ENCODE measurements around the gene TOX3. TPM values are rescaled to one million over a fixed set of nuclear protein-coding genes. Genes with fewer than 3 reads are reported as not detected.

TOX3 gene
- not detected in 2 replicates for total RNA-seq

DNA sequence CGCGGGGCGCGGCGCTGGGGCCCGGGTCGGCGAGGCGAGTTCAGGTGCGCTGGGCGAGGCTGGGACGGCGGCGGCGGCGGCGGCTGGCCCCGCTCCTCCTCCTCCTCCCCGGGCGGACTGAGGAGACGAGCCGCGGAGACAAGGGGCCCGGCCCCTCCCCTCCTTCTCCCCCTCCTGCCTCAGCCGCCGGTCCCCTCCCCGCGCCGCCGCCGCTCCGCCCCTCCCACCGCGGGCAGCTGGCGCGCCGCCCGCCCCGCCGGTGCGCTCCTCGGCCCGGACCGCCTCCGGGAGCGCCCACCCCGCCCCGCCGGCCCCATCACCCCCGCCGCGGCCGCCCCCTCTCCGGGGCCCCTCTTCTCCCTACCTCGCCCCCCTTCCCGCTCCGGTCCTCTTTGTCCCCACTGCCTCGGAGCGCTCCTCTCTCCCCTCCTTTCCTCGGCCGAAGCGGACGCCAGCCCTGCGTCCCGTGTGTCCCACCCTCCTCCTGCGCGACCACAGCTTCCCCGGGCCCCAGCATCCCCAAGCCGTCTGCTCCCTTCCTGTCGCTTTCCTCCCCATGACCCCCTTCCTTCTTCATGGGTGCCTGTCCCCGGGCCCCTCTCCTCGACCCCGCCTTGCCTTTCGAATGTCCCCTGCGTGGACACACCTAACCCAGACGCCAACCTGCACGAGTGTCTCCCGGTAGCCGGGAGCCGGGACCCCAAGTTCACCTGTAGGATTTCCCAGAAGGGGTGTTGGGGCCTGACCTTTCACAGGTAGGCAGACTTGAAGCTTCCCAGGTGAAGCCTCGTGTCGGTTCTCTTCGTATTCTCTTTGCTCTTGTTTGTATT, at the start of gene TOX3:
Gene TOX3 (minus strand): TSS at position 140 of the 830 bp plus-strand sequence. CDS start 420 bp downstream, outside the sequence.
- intact Hi-C loops (cut with micrococcal nuclease): no loop called here

DNA sequence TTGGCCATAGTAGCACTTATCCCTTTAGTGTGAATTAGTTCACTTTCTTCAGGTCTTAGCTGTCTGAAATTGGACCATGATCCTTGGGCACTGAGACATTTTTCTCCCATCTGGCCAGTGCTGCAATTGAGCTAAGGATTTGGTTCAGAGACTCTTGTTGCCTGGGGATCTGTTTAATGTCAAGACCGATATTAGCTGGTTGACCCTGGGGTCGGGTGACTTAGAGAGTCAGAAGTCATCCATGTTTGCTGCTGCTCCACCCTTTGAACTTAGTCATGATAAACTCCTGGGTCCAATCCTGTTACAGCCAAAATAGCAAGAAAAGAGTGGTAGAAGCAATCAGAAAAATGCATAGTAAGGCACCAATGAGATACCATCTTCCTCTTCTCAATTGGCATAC, 45.8 kb upstream of the TOX3 start:
- intact Hi-C loops (cut with micrococcal nuclease): no loop called here

DNA sequence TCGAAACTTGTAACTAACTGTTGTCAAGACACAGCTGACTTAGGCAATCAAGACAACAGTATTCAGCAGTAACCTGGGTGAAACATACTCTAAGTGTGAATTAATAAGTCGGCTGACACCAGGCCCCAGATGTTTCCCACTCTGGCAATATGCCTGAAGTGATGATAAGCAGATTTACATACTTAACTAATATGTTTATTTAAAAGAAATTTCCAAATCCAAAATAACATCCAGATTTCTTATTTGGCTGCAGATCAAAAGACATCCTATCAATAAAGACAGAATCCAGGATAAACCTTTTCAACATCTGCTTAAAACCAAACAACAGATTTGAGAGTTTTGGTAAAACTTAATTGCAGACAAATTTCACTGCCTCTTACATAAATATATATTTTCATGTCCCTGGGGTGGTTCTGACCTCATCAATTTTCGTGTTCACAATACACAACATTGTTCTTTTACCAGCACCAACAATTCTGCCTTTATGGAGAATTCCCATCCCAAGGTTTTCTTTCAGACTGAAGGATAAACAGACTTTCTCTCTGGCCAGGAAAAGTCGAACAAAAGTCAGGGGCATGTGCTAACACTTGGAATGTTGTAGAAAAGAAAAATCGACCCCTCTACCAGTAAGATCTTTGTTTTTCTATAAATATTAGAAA, 45.1 kb upstream of the TOX3 start:
- intact Hi-C loops (cut with micrococcal nuclease): no loop called here

DNA sequence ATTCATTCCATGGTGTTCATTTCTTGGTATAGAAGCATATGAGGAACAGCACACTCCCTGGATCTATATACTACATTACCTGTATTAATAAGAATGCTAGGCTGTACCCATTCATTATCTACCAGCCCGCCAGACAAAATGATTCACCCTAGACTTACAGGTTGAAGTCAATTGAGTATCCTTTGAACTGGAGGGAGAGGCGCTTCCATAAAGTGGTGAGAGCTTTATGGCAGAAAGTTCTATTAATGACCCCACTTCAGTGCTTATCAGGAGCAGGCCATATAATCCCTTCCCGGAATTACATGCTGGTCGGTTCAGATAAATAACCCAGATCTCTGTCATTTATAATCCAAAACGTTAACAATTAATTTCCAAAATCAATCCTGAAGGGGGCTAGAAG, 44.5 kb upstream of the TOX3 start:
- intact Hi-C loops (cut with micrococcal nuclease): no loop called here

DNA sequence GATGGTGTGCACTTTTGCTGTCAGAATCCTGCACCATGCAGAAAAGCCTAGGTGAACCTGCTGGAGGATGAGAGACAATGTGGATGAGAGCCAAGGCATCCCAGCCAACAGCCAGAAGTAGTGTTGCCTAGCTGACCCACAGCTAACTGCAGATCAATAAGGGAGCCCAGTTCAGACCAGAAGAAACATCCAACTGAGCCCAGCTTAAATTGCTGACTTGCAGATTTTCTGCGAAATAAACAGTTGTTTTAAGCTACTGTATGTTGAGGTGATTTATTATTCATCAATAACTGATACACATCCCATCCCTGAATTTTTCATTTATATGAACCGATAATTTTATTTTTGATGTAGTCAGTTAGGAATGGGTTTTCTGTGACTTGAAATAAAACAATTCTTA, 39.2 kb upstream of the TOX3 start:
- intact Hi-C loops (cut with micrococcal nuclease): no loop called here

DNA sequence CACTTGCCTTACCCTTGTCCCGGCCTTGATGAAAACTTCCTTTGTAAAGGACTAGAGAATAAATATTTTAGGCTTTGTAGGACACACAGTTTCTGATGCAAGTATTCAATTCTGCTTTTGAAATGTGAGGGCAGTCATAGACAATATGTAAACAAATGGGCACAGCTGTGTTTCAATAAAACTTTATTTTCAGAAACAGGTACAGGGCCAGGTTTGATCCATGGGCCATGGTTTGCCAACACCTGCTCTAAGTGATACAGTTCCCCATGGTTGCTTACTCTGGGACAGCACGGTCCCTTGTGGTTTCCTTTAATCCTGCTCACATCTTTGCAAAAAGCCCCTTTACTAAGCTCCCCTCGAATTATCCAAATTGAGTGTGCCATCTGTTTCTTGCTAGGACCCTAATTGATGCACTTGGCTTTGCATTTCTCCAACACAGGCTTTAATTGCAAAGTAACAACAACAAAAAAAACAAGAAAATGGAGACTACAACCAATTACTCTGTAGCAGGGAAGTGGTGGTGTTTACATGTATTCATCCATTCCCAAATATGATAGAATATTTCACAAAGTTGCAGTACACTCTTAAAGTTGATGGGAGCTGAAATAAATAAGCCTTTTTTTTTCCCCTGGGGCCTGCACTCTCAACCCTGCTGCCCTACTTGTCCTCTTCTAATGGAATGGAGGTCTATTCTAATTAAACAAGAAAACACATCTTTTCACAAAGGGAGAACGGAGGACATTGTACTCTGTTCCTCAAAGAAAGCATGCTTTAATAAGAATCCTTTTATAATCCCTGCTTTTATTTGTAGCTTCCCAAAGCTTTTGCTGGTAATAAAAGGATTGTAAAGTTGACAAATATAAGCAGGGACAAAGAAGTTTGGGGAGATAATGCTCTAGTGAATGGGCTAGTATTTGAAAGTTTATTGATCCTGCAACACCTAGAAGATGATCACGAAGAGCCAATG, 37.7 kb upstream of the TOX3 start:
- intact Hi-C loops (cut with micrococcal nuclease): no loop called here

DNA sequence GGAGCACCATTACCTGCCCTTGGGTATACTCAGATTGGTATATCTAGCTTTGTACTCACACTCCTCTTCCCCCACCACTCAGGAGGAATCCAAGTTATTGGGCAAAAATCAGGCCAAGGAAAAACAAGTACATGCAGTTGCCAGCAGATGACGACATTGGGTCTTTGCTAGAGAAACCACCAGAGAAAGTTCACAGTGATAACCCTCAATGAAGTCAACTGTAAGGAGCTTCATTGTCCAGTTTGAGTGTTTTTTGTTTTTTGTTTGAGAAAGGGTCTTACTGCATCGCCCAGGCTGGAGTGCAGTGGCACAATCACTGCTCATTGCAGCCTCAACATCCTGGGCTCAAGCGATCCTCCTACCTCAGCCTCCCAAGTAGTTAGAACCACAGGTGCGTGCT, 34.6 kb upstream of the TOX3 start:
- intact Hi-C loops (cut with micrococcal nuclease): no loop called here

DNA sequence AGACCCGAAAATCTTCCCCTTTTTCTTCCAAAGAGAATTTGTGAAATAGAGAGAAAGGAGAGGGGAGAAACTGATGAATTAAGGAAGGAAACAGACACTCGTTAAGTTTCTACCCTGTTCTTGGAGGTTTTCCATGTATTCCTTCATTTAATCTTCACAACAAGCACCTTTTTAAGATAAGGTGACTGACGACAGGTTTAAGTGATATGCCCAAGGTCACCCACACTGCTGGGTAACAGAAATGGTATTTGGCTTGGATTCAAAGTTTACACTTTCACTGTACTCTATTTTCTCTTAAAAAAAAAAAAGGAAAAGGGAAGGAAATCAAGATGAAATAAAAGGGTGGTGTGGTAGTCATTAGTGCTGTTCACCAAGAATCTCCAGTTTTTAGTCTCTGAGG, 33.5 kb upstream of the TOX3 start:
- intact Hi-C loops (cut with micrococcal nuclease): no loop called here

DNA sequence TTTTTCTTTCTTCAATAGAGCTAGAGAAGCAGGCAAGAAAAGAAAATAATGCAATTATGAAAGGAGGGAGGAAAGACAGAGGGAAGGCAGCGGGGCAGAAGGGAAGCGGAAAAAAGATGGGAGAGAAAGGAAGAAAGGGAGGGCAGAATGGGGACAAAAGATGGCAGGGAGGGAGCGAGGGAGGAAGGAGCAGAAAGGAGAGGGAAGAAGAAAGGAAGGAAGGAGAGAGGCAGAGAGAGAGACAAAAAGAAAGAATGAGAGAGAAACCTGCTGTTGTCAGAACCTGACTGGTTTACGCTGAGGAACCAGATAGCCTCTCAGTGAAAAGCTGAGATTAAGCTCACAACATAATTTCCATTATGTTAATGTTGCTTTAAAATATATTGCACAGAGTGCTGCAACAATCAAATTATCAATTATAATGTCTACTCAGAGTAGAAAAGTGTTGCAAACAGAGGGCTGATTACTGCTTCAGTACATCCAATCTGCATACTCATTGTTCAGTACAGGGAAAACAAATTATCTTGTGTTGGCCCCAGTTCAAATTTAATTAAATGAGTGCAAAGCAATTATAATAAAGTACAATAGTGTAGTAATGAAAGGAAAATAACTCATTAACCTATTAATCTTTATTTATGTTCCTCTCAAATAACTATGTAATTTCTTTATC, 32.0 kb upstream of the TOX3 start:
- intact Hi-C loops (cut with micrococcal nuclease): no loop called here

DNA sequence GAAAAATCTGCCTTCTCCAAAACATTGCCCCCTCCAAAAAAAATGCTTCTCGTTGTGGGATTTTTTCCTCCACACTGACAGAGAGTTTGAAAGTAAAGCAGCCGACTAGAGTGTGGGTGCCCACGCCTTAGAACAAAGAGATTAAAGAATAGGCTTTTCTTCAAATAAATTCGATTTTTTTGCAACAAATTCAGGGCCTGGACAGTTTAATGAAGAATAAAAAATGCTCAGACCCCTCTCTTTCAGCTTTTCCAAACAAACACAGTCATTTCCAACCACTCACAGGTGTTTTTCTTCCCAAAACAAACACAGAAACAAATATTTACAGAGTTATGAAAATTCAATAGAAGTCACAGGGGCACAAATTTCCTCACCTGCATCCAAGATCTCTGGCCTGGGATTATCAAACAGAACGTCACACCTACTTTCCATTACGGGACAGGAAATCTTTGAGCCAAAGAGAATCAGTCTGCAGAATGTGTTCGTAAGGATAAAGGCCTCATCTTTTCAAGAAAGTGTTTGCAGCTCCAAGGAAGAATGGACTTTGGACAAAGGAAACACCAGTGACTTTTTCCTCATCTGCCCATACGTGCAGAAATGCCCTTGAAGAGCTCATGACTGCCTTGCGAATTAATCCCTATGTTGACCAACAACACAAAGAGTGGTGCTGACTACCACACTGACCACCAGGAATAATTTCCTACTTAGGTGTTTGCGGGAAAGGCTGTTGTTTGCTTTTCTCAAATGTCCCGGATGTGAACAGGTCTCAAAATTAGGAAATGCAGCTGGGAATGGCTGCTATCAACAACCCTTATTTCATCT, 31.3 kb upstream of the TOX3 start:
- intact Hi-C loops (cut with micrococcal nuclease): no loop called here

DNA sequence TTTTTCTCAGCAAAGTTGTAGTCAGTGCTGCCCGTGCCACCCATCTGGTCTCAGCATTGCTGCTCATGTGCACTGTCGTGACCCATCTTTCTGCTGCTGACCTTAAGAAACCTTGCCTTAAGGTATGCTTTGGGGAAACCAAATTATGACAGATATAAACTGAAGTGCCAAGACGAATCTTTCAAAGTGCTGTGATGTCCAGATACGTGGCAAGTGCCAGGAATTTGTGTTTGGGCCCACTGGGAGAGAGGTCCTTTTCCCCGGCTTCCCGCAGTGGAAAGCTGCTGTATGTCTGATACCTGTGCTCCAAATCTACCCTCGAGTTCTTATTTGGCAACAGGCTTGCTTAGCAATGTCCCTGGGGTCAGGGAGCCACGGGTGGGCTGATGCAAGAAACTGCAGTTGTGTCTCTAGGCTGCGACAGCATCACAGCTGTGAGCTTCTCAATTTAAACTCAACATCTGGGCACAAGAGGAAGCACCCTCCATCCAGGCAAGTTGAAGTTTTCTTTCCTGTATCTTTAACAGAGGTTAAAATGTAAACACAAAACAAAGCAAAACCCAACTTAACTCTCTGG, 30.3 kb upstream of the TOX3 start:
- intact Hi-C loops (cut with micrococcal nuclease): no loop called here

DNA sequence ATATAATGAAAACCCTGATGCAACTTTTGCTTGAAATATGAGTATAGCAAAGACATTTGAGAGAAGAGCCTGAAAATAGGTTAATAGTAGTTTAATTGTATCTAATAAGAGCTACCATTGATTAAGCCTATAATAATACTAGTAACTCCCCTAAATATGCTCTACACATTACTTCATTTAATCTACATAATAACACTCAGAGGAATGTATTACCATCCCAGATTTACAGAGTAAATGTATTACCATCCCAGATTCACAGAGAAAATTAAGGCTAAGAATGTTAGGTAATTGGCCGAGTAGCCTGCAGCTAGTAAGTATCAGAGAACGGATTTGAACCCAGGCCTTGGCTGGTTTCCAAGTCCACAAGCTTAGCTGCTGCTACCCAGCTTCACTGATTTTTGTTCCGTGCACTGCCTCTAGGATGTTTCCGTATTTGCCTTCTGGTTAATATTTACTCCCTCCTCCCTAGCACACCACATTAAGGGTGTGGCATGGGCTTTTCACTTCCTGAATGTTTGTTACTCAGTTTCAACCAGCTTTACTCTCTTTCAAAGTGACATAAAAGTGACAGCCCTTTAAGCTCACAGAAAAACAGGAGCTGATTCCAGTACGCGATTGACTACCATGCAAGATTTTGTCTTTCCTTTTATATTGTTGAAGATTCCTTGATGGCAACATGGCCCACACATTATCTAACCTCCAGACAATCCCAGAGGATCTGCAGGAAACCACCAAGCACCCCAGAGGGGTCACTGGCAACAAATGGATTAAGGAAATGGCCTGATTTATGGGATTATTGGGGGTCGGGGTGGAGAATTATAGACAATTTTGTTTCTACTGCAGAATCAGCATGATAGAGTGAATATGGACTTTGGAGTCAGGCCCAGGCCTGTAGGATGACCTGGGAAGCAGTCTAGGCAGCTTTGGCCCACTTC, 26.7 kb upstream of the TOX3 start:
- intact Hi-C loops (cut with micrococcal nuclease): no loop called here

DNA sequence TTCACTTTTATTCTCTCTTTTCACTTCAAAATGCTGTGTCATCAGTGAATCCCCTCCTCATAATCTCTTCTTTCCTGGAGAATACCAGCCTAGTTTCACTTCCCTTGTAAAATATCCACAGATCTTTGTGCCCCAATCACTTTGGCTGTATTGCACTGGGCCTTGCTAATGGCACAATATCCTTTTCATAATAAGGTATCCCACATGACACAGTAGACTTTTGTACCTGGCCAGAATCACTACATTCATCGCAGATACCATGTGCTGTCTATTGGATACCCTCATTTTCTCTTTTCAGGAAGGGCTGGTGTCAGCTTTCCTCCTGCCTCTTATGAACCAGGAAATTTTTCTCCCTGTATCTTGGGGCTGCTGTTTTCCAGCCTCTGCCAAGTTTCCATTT, 25.7 kb upstream of the TOX3 start:
- intact Hi-C loops (cut with micrococcal nuclease): no loop called here

DNA sequence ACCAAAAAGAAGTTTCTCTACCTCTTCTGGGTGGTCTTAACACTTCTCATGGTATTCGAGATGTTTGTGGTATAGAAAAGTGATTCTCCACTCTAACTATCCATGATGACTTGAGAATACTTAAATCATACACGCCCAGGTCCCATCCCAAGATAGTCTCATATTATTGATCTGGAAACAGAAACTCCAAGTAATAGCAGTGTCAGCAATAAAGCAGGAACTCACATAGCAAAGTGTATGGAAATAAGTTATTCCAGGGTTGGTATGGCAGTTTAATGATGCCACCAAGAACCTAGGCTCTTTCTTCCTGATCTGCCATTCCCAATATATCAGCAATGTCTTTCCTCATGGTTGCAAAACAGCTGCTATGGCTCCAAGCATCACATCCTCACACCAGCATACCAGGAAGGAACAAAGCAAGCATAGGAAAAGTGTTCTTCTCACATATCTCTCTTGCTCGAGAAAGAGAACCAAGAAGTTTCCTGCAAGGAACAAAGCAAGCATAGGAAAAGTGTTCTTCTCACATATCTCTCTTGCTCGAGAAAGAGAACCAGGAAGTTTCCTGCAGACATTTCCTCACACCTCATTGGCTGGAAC, 23.6 kb upstream of the TOX3 start:
- intact Hi-C loops (cut with micrococcal nuclease): no loop called here

DNA sequence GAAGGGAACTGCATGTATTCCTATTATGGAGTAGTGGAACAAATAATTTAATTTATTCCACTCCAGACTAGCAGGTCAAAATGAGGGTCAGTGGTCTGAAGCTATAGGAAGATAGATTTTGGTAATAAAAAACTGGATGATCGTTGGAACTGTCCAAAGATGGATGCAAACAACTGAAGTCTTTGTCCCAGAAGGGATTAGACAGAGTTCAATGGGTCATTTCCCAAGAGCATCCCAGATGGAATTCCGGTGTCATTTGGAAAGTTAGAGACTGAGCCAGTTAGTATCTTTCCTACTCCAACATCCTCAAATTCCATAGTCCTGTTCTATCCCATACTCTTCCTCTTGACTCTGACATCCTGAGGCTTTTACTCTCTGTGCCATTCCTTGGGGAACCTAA, 22.8 kb upstream of the TOX3 start:
- intact Hi-C loops (cut with micrococcal nuclease): no loop called here

DNA sequence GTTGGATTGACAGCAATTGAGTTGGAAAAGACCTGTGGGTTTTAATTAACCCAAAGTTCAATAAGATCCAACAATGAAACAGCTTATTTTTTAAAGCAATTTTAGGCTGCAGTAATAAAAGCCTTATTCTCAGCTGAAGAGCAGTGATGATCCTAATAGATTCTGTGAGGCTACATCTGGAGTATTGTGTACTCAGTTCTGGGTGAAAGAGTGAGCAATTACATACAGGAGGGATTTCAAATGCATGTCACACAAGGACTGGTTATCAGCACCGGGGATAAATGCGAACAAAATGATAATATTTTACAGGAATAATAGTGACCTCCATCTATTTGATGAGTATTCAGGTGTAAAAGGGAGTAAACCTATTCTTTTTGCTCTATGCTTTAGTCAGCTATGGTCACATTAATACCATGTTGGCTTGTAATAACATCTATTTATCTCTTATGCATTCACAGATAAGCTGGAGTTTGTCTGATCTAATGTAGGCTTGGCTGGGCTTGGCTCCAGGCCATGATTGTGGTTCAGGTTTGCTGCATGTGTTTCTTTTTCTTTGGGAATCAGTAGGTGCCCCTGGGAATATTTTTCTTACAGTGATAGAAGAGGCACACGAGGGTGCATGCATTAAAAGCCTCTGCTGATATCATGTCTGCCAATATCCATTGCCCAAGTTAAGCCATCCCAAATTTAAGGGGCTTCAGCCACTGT, 22.2 kb upstream of the TOX3 start:
- intact Hi-C loops (cut with micrococcal nuclease): no loop called here

DNA sequence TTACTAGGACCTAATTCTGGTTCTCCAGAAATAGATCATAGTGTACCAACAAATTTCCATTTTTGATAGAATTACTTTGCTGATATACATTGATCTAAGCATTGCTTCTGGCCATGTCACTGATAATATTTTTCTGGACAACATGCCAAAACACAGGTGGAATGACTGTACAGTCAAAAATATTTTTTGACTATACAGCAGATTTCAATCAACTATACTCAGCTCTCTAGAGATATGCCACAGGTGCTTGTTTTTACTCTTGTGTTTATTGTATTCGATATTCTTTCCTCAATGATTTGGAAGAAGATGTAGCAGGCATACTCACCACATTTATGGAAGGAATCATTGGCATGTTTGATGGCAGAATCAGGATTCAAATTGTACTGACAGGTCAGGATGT, 21.6 kb upstream of the TOX3 start:
- intact Hi-C loops (cut with micrococcal nuclease): no loop called here

DNA sequence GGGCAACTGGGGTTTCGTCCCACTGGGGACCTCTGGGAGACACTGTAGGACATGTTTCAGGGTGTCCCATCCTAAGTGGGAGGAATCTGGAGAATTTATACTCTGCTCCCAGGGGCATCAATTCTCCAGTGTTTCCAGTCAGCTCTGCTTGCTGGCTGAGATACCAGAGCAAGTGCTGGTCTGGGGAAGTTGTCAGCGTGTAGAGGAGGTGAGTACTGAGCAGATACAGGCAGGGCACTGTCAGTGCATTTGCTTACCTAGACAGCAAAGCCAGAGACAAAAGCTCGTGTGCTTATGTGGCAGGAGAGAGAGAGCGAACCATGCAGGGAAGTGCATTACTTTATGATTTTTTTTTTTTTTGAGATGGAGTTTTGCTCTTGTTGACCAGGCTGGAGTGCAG, 20.2 kb upstream of the TOX3 start:
- intact Hi-C loops (cut with micrococcal nuclease): no loop called here

Data from T-helper 2 cell treated with Interferon-gamma antibody and Interleukin-4, amounts not matched to agents 100 ng/mL and 5 ng/mL, for 36 hours (primary cell).